Peyer's patch (tissue), 4 donors: Measurements from ENCODE around the gene DHX8. TPM values are rescaled to one million over a fixed set of nuclear protein-coding genes. Genes with fewer than 3 reads are reported as not detected.
"Not testable (repeated sequence)": the region's sequence is repeated elsewhere in the genome, so short reads cannot be mapped to it uniquely, and the experiment has no call there.

Experiments used
- DNase-seq, 3 donors: peaks; one replicate each; pipeline ENCODE4 v3.0.0-alpha.2; 2017 to 2019
- H3K27ac ChIP-seq, 4 donors: fragments of 200-600 bp; sonication (generic); one replicate each; pipeline ENCODE4 v1.5.1; 2016 to 2019
- H3K27me3 ChIP-seq, 2 donors: fragments of 200-600 bp; sonication (generic); one replicate each; pipeline ENCODE4 v1.5.1; 2019
- H3K36me3 ChIP-seq, 3 donors: fragments of 200-600 bp; sonication (generic); one replicate each; pipeline ENCODE4 v1.5.1; 2016 to 2019
- H3K4me1 ChIP-seq, 4 donors: fragments of 200-600 bp; sonication (generic); one replicate each; pipeline ENCODE4 v1.5.1; 2016 to 2019
- H3K4me3 ChIP-seq, 4 donors: fragments of 200-600 bp; sonication (generic); 1 replicate in 3 of 4; 2 replicates in 1 of 4; pipeline ENCODE4 v1.5.1; 2016 to 2019; ENCODE audit warnings: mild to moderate bottlenecking in 1 of 4
- H3K9me3 ChIP-seq, 4 donors: fragments of 200-600 bp; sonication (generic); one replicate each; pipeline ENCODE4 v1.5.1; 2016 to 2019; ENCODE audit warnings: mild to moderate bottlenecking in 1 of 4
- CTCF ChIP-seq, 6 experiments: fragments of 450-650 bp in 4 of 6; fragments of 200-600 bp in 2 of 6; sonication (generic) in 1 of 6; IDR thresholded peaks; one replicate each; pipeline ENCODE4 v1.5.1; 2017 to 2019; ENCODE audit warnings: antibody characterized with exemption in 6 of 6, mild to moderate bottlenecking in 3 of 6, moderate library complexity in 1 of 6
- POLR2A ChIP-seq, 2 donors: fragments of 450-650 bp; IDR thresholded peaks; one replicate each; pipeline ENCODE4 v1.5.1; 2017; ENCODE audit warnings: antibody characterized with exemption in 2 of 2, mild to moderate bottlenecking in 2 of 2, moderate library complexity in 2 of 2
- total RNA-seq, 4 donors: library from RNA; depleted of rRNA; stranded (reverse); fragments of >200 nt; gene quantifications; one replicate each; pipeline ENCODE4 v1.1.0, GENCODE V29; 2016

The DHX8 gene
- total RNA-seq, 4 donors from 2014 or later = 48.9 to 60.4 (median 54.0) TPM

- Histone ChIP-seq H3K36me3 (peaks cover 0 to 63% (median 0%) of the 10 kb centered on the region in 3 donors), H3K9me3 (no peaks in the 10 kb centered on the region), H3K4me3 (no peak overlapping the region), H3K27ac (no peak overlapping the region), H3K4me1 (peaks cover 0 to 12% (median 2%) of the 10 kb centered on the region in 4 donors), H3K27me3 (no peaks in the 10 kb centered on the region)
- no peak for DNase-seq
- TF ChIP-seq POLR2A (IDR thresholded peaks at IDR 0.05) (no peak), CTCF (IDR thresholded peaks at IDR 0.05) (no peak)
Measured at GRCh38 chr17:43490621-43491020, 6.8 kb downstream of the DHX8 start.

GRCh38 chr17:43509440-43509839, 25.7 kb downstream of the DHX8 start:
- H3K27ac ChIP-seq, H3K4me1 ChIP-seq, H3K4me3 ChIP-seq, H3K27me3 ChIP-seq, H3K9me3 ChIP-seq, DNase-seq: not testable (repeated sequence)
- peaks cover 0 to 99% (median 0%) of the 10 kb centered on the region in 3 donors for H3K36me3 ChIP-seq

DNA sequence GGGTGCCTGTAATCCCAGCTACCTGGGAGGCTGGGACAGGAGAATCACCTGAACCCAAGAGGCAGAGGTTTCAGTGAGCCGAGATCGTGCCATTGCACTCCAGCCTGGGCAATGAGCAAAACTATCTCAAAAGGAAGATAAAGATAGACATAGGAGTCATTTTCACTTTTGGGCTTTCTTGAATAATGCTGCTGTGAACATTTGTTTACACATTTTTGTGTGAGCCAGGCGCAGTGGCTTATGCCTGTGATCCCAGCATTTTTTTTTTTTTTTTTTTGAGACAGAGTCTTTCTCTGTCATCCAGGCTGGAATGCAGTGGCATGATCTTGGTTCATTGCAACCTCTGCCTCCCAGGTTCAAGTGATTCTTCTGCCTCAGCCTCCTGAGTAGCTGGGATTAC, 27.4 kb downstream of the DHX8 start:
- H3K27me3 ChIP-seq, H3K27ac ChIP-seq, DNase-seq, H3K4me1 ChIP-seq, H3K9me3 ChIP-seq, H3K4me3 ChIP-seq: not testable (repeated sequence)
- peaks cover 0 to 93% (median 0%) of the 10 kb centered on the region in 3 donors for H3K36me3 ChIP-seq

- Histone ChIP-seq H3K36me3 (peaks cover 0 to 93% (median 0%) of the 10 kb centered on the region in 3 donors), H3K27me3 (no peaks in the 10 kb centered on the region), H3K9me3 (no peaks in the 10 kb centered on the region), H3K4me1 (no peaks in the 10 kb centered on the region), H3K4me3 (no peak overlapping the region), H3K27ac (no peak overlapping the region)
- TF ChIP-seq CTCF (IDR thresholded peaks at IDR 0.05) = no peak
- no peak for TF ChIP-seq POLR2A (IDR thresholded peaks at IDR 0.05)
- no peak for DNase-seq
Measured at GRCh38 chr17:43515656-43516055, 31.9 kb downstream of the DHX8 start.

DNA sequence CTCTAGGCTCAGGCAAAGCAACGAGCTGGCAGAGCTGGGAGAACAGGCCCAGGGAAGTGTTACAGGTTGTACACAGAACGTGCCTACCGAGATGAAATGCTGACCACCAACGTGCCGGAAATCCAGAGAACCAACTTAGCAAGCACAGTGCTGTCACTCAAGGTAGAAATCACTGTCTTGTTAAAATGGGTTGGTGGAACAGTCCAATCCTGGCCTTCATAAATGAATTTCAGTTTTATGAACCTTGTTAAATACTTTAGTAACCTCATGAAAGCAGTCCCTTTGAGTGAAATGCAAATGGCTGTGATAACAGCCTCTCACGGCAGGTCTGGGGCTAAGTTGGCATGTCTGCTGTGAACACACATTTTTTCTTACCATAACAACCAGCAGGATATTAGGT, 33.4 kb downstream of the DHX8 start:
- H3K4me1 ChIP-seq = no peaks in the 10 kb centered on the region
- no peak overlapping the region for H3K4me3 ChIP-seq
- TF ChIP-seq CTCF (IDR thresholded peaks at IDR 0.05) (no peak), POLR2A (IDR thresholded peaks at IDR 0.05) (no peak)
- H3K27ac ChIP-seq = peak overlapping the region in 1 of 4 donors; percentile 36
- no peaks in the 10 kb centered on the region for H3K27me3 ChIP-seq
- no peaks in the 10 kb centered on the region for H3K9me3 ChIP-seq
- no peak for DNase-seq
- peaks cover 0 to 94% (median 0%) of the 10 kb centered on the region in 3 donors for H3K36me3 ChIP-seq

GRCh38 chr17:43517615-43518386, 34.0 kb downstream of the DHX8 start:
- no peaks in the 10 kb centered on the region for H3K27me3 ChIP-seq
- H3K4me1 ChIP-seq = no peaks in the 10 kb centered on the region
- TF ChIP-seq POLR2A (IDR thresholded peaks at IDR 0.05) (no peak), CTCF (IDR thresholded peaks at IDR 0.05) (no peak)
- peak overlapping the region in 2 of 4 donors; percentile 10 to 35 for H3K27ac ChIP-seq
- H3K9me3 ChIP-seq = no peaks in the 10 kb centered on the region
- DNase-seq = no peak
- peaks cover 0 to 94% (median 0%) of the 10 kb centered on the region in 3 donors for H3K36me3 ChIP-seq
- H3K4me3 ChIP-seq = no peak overlapping the region
